ENCODE data around the gene KRT25. TPM values are rescaled to one million over a fixed set of nuclear protein-coding genes. Genes with fewer than 3 reads are reported as not detected.
"Not testable (repeated sequence)": the region's sequence is repeated elsewhere in the genome, so short reads cannot be mapped to it uniquely, and the experiment has no call there.

KRT25 gene
- total RNA-seq, 4 donors from 2014 or later: not detected

GRCh38 chr17:40760105-40761016 lies 5.2 kb upstream of the KRT25 start:
- H3K4me1 ChIP-seq: no peaks in the 10 kb centered on the region
- no peaks in the 10 kb centered on the region for H3K36me3 ChIP-seq
- intact Hi-C loops (cut with DNase I; ENCODE audit: low total_unique reads): no loop called here
- WGBS, 2 donors (ENCODE audit: low coverage in 1 of 2): 9 to 40% methylated on average over 1 of the region's 1 CpG
- in situ Hi-C loops (cut with MboI; ENCODE audit: low pct_ligation_motif_present in 1 of 4, low pct_unique_long_range_greater_than_20kb in 1 of 4, low sequenced_read_pairs in 3 of 4): no loop called here
- DNase-seq: no peak
- no peak overlapping the region for H3K27ac ChIP-seq
- H3K9me3 ChIP-seq: peaks cover 17 to 23% of the 10 kb centered on the region in 2 donors
- TF ChIP-seq EP300 (IDR thresholded peaks at IDR 0.05; ENCODE audit: low read depth) (no peak), POLR2A (IDR thresholded peaks at IDR 0.05) (no peak), POLR2AphosphoS5 (IDR thresholded peaks at IDR 0.05) (no peak), CTCF (IDR thresholded peaks at IDR 0.05) (no peak)
- peaks cover 26% of the 10 kb centered on the region for H3K27me3 ChIP-seq
- H3K4me3 ChIP-seq: no peak overlapping the region

GRCh38 chr17:40753804-40754203 lies 1.3 kb downstream of the KRT25 start:
- Histone ChIP-seq H3K27ac (no peak overlapping the region), H3K36me3 (no peaks in the 10 kb centered on the region), H3K27me3 (peaks cover 22% of the 10 kb centered on the region), H3K9me3 (no peaks in the 10 kb centered on the region), H3K4me1 (no peaks in the 10 kb centered on the region), H3K4me3 (no peak overlapping the region)
- WGBS, 2 donors (ENCODE audit: low coverage in 1 of 2): 88 to 90% methylated on average over 3 of the region's 3 CpGs
- in situ Hi-C loops (cut with MboI; ENCODE audit: low pct_ligation_motif_present in 1 of 4, low pct_unique_long_range_greater_than_20kb in 1 of 4, low sequenced_read_pairs in 3 of 4): no loop called here
- no peak for TF ChIP-seq POLR2AphosphoS5 (IDR thresholded peaks at IDR 0.05)
- no peak for TF ChIP-seq POLR2A (IDR thresholded peaks at IDR 0.05)
- no peak for TF ChIP-seq CTCF (IDR thresholded peaks at IDR 0.05)
- no peak for TF ChIP-seq EP300 (IDR thresholded peaks at IDR 0.05; ENCODE audit: low read depth)
- intact Hi-C loops (cut with DNase I; ENCODE audit: low total_unique reads): no loop called here
- no peak for DNase-seq

GRCh38 chr17:40751065-40751464 lies 4.1 kb downstream of the KRT25 start:
- TF ChIP-seq POLR2AphosphoS5 (IDR thresholded peaks at IDR 0.05) (no peak), EP300 (IDR thresholded peaks at IDR 0.05; ENCODE audit: low read depth) (no peak), CTCF (IDR thresholded peaks at IDR 0.05) (no peak), POLR2A (IDR thresholded peaks at IDR 0.05) (no peak)
- intact Hi-C loops (cut with DNase I; ENCODE audit: low total_unique reads) (no loop called here), in situ Hi-C loops (cut with MboI; ENCODE audit: low pct_ligation_motif_present in 1 of 4, low pct_unique_long_range_greater_than_20kb in 1 of 4, low sequenced_read_pairs in 3 of 4) (no loop called here)
- H3K36me3 ChIP-seq: no peaks in the 10 kb centered on the region
- H3K4me3 ChIP-seq: no peak overlapping the region
- H3K4me1 ChIP-seq: no peaks in the 10 kb centered on the region
- peaks cover 18% of the 10 kb centered on the region for H3K27me3 ChIP-seq
- WGBS, 2 donors (ENCODE audit: low coverage in 1 of 2): 84% methylated on average over 14 of the region's 14 CpGs; no CpG with 5 or more reads in 1 of the 2 donors
- DNase-seq: no peak
- H3K9me3 ChIP-seq: no peaks in the 10 kb centered on the region
- H3K27ac ChIP-seq: no peak overlapping the region

GRCh38 chr17:40750391-40750790 lies 4.7 kb downstream of the KRT25 start:
- in situ Hi-C loops (cut with MboI; ENCODE audit: low pct_ligation_motif_present in 1 of 4, low pct_unique_long_range_greater_than_20kb in 1 of 4, low sequenced_read_pairs in 3 of 4): no loop called here
- H3K9me3 ChIP-seq: no peaks in the 10 kb centered on the region
- intact Hi-C loops (cut with DNase I; ENCODE audit: low total_unique reads): no loop called here
- no peaks in the 10 kb centered on the region for H3K36me3 ChIP-seq
- H3K27me3 ChIP-seq: peaks cover 18% of the 10 kb centered on the region
- no peaks in the 10 kb centered on the region for H3K4me1 ChIP-seq
- 83 to 100% methylated on average over 1 to 6 of the region's 6 CpGs for WGBS, 2 donors (ENCODE audit: low coverage in 1 of 2)
- no peak for TF ChIP-seq CTCF (IDR thresholded peaks at IDR 0.05)
- TF ChIP-seq EP300 (IDR thresholded peaks at IDR 0.05; ENCODE audit: low read depth): no peak
- no peak for TF ChIP-seq POLR2A (IDR thresholded peaks at IDR 0.05)
- no peak for TF ChIP-seq POLR2AphosphoS5 (IDR thresholded peaks at IDR 0.05)
- H3K27ac ChIP-seq: no peak overlapping the region
- H3K4me3 ChIP-seq: no peak overlapping the region
- DNase-seq: no peak

- H3K4me3 ChIP-seq; intact Hi-C loops (cut with DNase I; ENCODE audit: low total_unique reads); H3K9me3 ChIP-seq; H3K27ac ChIP-seq; H3K36me3 ChIP-seq; DNase-seq; in situ Hi-C loops (cut with MboI; ENCODE audit: low pct_ligation_motif_present in 1 of 4, low pct_unique_long_range_greater_than_20kb in 1 of 4, low sequenced_read_pairs in 3 of 4); H3K4me1 ChIP-seq: not testable (repeated sequence)
- 78 to 83% methylated on average over 1 of the region's 1 CpG for WGBS, 2 donors (ENCODE audit: low coverage in 1 of 2)
- H3K27me3 ChIP-seq: peaks cover 24% of the 10 kb centered on the region
Measured at GRCh38 chr17:40748666-40749065, 6.5 kb downstream of the KRT25 start.

Measured in transverse colon (tissue), 4 donors.